Fibroblast of the conjunctiva (primary cell): ENCODE results near the gene GRIP2.

Source experiments
- DNase-seq: peaks from one replicate; pipeline ENCODE4 v3.0.0-alpha.2; 2010; ENCODE audit warnings: low read depth

GRIP2 gene

DNA sequence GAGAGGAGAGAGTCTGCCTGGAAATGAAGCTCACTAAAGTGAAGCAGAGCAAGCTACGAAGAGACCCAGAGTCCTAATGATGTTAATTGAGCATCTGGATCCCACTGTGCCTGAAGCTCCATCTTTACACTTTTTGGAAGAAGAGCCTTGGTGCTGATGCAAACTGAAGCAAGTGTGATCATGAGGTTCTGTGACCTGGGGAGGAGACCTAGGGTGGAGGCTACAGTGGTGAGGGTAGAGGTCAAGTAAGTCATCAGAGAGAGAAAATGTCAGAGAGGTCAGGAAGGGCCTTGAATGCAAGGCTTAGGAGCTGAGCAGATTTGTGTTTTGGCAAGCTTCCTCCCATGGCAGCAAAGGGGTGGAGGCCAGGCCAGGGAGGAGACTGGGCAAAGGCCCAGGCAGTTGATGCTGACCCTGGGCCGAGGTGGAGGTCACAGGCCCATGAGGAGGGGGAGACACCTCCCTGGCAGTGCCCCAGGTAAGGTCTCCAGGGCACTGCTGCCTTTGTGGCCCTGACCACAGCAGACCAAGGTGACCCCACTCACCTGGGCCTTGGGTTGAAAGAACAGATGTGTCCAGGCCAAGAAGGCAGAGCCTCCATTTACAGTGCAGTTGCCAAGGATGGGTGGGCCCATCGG lies 1.6 kb downstream of the GRIP2 start:
- no peak for DNase-seq

DNA sequence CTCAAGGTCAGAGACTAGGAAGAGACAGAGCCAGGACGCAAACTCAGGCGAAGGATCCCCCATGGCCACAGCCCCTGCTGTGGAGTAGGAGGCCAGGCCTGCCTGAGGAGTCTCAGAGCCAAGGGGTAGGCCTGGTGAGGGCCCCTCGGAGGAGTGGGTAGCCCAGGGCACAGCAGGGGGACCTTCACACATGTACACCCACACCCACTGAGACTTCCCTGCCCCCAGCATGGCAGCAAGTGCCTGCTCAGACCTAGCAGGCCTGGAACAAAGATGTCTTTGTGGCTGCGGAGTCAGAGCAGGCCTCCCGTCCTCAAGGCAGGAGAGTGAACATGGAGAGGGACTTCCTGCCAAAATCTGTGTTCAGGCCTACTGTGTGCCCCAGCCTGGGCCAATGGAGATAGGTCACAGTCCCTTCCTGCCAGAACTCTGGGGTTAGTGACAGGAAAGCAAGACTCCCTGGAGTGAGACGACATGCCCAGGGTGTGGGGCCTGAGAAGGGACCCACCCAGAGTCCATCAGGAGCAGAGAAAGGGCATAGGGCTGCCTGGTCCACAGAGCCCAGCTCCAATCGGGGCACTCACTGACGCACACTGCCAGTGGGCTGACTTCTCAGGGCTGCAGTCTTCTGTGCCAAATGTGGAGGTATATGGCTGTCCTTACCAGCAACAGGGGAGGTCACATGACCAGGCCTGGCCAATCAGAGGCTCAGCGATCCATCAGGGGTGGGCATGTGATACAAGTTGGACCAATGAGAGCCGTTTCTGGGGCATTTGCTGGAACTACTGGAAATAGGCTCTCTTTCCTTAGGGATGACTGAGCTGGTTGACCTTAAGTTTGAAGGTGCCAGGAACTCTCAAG lies 2.3 kb downstream of the GRIP2 start:
- no peak for DNase-seq

DNA sequence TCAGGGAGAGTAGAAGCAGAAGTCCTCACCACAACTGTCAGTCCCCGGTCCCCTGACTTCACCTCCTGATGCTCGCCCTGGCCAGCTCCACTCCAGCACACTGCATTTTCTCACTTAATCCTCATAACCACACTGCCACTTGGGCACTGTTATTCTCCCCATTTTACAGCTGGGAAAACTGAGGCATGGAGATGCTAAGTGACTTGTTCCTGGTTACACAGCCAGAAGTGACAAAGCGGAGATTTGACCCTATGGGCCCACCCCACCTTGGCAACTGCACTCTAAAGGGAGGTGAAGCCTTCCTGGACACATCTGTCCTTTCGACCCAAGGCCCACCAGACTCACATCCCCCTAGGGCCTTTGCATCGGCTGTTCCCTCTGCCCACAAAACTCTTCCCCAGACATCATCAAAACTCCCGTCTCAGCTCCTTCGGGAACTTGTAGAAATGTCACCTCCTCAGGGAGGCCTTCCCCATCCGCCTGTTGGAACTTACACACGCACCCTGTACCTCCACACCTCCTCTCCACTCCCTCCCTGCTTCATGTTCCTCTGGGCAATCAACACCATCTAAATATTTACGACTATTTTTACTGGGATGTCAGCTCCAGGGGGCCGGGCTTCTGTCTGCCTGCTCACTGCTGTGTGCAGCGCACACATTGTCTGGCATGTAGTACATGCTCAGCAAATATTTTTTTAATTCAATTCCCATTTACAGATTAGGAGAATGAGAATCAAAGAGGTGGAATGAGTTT lies 3.1 kb downstream of the GRIP2 start:
- no peak for DNase-seq

DNA sequence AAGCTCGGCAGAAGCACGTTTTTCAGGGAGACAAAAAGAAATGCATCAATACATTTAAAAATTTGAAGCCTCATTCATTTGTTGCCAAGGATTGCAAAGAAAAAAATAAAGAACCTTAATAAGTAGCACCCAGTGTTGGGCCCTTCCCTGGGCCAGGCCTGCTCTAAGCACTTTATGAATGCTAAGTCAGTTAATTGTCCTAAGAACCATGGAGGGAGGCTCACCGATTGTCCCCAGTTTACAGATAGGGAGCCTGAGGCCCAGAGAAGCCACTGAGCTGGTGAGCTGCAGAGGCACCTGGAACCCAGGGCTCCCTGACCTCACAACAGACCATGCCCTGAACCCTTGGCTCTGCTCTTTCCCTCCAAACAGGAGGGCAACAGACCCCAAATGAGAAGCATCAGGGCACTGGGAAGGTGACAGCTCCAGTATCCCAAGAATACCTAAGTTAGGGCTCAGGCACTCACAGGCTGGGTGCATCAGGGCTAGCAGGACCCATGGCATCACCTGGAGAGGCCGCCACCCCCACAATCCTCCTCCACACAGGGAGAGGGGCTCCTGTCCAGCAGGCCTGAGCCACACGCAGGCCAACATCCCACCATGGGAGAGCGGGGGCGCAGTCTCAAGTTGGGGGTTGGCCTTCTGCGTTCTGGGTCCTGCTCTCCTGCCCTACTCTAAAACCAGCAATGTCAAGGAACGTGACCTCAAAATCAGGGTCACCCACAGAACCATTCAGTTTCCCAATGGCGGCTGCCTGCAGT lies 3.9 kb downstream of the GRIP2 start:
- no peak for DNase-seq

DNA sequence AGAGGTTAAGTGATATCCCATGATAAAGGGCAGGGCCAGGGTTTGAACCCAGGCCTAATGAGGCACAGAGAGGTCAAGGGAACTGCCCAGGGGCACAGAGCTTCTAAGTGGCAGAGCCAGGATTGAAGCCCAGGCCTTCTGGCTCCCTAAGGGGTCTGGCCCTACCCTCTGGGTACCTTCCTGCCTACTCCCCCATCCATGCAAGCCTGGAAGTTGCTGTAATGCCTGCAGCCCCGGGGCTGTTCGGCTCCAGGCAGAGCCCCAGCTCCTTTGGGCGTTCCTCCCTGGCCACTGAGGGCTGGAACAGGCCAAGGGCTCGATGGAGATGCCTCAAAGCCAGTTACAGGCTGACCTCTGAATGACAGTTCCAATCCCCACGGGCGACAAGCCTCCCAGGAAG lies 4.5 kb downstream of the GRIP2 start:
- no peak for DNase-seq

DNA sequence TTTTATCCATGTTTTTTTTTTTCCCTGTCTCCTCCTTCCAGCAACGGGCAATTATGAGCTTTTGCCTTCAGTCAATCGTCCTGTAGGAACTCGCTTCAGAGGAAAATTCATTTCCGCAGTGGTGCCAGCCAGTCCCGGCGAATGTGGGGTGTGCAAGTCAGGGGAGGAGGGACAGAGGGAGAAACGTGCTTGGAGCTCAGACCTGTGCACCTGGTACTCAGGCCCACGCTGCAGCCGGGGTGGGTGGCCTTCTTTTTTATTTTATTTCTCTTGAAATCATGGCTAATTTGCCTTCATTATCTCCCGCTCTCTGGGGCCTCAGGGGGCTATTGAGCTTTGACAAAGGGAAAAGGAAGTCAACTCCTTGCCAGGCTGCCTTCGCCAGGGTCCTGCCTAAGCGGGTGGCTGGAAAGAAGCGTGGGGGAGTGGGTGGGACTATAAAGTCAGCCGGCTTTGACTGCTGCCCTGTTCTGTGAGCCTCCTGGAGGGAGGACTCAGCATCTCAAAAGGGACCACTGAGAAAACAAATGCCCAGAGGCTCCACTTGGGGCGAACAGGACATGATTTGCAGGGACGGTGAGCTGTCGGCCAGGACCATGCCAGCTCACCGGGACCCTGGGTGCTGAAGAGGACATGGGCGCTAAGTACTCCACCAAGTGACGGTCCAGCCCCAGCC lies 5.5 kb downstream of the GRIP2 start:
- DNase-seq = no peak

DNA sequence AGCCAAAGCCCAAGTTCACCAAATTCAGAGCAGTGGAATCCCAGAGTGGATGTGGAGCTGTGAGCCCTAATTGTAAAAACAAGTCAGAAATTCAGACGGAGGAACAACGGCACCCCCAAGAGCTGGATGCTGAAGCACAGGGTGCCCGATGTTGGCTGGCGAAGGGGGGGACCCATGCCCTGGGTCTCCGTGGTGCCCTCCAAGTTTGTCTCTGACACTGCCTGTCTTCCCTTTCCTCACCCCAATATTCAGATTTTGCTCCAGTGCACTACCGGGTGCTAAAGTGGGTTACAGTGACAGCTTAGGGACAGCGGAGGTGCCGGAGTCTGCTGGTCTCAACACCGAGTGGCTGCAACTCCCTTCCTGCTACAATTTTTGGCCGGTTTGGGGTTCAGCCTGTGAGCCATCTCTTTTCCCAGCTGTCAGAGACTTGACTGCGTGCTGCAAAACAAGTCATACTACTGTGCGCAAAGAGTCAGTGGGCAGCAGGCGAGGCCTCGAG lies 6.6 kb downstream of the GRIP2 start:
- DNase-seq = no peak

DNA sequence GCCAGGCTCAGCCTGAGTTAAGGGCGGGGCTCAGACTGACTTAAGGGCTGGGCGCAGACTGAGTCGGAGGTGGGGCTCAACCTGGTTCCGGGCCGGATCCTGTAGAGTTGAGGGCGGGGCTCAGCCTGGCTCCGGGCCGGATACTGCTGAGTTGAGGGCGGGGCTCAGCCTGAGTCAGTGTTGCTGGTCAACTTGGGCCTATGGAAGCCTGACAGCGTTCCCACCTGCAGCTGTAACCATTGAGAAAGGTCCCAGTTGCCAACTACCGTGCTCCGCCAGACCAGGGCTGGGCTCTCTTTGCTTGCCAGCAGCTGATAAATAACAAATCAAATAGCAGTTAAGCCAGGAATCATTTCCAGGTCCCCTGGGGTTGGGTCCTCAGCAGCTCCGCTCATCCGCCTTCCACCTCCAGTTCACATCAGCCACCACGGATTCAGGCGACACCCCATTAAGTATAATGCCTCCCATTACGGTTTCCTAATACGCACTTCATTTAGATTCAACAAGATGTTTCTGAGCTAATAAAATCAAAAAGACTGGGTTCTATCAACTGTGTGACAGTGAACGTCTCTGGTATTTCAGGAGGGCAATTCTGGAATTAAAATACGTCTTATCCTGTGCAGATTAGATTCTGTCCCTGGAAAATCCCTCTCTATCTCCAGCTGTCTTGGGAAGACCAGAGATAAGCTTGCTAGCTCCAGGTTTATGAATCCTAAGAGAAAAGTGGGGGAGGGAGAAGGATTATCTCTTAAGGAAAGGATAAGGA lies 7.3 kb downstream of the GRIP2 start:
- no peak for DNase-seq

DNA sequence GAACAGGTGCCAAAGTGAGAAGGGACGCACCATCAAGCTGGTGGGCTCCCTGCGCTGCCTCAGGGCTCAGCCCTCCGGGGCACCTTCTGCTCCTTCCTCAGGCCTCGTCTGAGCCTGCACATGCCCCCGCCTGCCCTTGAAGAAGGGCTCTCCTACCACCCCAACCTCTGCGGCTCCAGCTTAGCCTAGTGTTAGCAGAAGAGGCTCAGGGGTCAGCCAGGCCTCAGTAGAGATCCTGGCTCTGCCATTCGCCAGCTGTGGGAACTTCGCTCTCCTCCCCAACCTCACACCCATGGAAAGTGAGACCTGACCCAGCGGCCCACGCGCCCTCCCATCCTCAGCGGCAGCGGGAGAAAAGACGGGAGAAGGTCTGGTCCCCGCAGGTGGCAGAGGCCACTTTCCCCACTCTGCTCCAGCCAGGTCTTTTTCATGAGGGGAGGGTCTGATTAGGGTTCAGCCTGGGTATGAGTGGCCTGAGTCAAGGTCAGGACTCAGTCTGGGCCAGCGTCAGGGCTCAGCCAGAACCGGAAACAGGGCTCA lies 8.2 kb downstream of the GRIP2 start:
- DNase-seq = no peak

DNA sequence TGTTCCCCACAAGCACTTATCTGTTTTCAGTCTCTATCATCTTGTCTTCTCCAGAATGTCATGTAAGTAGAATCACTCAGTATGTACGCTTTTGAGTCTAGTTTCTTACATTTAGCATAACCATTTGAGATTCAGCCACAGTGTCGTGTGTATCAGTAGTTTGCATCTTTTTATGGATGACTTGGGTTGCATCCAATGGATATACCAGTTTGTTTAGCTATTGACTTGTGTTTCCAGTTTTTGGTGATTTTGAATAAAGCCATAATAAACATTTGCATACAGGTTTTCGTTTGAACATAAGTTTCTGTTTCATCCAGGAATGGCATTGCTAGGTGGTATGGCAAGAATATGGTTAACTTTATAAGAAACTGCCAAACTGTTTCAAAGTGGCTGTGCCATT lies 12.1 kb downstream of the GRIP2 start:
- no peak for DNase-seq

DNA sequence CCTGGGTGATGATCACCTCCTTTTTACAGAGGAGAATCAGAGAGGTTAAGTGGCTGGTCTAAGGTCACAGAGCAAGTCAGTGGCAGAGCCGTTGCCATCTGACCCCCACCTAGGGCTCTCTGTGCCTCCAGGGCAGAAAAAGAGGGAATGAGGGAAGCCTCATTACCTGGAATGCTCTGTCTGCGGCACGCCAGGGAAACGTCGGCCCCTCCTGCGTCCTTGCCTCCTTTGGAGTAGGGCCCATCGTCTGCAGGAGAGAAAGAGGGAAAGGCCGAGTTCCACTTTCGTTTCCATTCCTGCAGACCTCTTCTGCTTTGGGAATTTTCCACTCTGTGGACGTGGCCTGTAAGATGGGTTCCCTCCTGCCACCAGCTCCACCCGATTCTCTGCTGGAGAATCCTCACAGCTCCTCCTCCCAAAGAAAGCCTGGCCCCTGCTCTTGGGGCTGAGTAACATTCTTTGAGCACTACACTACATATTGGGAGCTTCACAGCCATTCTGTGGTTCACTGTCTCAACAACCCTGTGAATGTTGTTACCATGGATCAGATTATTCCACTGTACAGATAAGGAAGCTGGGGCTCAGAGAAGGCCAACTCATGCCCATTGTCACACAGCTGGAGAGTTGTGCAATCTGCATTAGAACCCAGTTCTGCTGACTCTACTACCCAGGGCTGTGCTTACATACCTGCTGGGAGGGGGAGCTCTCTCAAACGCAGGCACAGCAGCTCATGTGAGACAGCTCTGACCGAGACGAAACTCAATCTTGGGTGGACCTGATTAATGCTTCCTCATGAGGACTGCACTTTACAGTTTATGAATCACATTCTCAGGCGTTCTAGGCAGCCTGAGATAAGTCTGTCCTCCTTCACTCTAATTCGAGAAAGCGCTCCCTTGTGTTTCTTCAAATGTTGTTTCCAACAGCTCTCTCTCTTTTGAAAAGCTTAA lies 14.2 kb downstream of the GRIP2 start:
- DNase-seq = no peak

DNA sequence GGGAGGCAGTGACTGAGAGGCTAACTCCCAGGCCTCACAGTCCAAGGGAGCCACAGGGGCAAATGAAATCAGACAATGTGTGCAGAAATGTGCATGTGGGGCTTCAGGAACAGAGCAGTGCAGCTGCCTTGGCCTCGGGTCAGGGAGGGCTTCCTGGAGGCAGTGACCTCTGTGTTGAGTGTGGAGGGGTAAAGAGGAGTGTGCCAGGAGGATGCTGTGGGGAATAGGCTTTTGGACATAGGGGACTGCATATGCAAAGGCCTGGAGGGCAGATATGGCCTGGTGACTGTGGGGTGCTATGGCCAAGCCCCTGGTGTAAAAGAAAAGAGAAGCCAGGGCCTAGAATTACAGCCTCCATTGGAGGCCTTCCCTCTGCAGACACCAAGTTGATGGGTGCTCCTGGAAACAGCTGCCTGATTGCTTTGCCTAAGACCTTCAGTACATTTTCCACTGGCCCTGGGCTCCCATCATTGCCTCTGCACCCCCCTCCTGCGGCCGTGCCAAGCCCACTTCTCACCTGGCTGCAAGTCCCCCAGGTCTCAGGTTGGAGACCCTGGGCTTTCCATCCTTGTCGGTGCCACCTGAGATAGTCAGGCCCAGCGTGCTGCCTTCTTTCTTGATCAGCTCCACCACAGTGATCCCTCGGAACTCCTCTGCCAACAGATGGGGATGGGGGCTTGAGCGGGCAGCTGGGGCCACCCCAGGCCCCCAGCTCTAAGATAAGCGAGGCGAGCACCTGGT lies 15.1 kb downstream of the GRIP2 start:
- no peak for DNase-seq

DNA sequence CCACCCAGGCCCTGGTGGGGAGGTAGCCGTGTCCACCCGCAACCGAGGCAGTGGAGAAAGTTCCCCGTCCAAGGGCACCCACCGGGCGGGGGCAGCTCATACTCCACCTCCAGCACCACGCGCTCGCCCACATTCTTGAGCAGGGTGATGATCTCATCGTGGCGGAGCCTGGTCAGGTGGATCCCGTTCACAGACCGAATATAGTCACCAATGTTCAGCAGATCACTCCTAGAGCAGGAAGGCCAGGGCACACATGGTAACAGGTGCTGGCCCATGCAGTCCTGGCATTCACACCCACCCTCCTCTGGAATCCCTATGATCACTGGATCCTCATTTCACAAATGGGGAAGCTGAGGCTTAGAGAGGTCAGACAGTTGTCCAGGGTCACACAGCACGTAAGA lies 15.8 kb downstream of the GRIP2 start:
- no peak for DNase-seq

DNA sequence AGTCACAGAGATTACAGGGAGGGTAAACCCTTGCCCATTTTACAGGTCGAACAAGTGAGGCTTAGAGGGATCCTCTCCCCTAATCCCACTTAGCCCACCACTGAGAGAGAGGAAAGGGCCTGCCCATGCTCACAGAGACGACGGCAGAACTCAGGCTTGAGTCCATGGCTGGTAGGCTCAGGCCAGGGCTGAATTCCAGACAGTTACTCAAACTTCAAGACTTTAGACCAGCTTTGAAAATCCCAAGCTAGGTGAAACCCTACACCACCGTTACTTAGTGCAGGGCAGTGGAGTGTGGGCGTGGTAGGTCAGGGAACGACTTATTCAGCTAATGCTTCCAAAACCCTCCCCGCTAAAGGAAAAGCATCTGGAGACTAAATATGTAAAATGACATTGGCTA lies 16.4 kb downstream of the GRIP2 start:
- peak; percentile 14 for DNase-seq

DNA sequence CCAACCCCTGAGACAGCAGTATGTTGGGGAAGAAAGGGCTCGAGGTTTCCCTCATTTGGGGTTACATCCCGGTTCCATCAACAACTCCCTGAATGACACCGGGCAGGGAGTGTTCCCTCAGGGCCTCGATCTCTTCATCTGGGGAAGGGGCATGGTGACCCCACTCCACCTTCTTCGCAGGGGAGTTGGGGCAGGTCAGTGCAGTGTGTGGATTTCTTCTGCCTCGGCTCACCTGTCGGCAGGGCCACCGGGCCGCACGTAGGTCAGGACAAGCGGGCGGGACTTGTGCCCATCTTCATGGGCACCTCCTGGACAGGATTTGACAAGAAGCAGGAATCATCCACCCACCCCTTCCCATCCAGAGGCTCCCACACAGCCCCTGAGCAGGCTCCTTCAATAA lies 17.4 kb downstream of the GRIP2 start:
- no peak for DNase-seq

DNA sequence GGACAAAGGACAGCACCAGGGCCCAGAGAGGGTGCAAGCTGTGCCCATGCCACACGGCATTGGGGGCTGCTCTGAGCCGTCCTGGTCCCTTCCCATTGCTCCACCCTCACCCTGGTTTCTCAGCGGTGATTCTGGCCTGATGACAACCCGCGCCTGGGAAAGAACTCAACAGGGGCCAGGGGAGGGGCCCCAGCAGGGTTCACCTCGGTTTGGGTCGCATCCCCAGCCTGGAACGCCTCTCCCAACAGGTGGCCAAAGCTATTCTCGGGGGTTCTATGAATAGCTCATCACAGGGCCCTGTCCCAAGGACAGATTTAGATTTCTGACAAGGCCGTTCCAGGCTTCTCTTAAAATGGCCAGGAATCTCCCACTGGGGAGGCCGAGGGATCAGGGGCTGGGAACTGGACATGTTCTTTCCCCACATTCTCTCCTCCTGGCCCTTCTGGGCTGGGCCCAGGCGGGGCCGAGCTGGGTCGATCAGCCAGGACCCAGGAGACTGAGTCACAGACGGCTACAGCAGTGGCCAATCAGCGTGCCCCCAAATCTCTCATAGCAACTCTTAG lies 17.9 kb downstream of the GRIP2 start:
- no peak for DNase-seq

DNA sequence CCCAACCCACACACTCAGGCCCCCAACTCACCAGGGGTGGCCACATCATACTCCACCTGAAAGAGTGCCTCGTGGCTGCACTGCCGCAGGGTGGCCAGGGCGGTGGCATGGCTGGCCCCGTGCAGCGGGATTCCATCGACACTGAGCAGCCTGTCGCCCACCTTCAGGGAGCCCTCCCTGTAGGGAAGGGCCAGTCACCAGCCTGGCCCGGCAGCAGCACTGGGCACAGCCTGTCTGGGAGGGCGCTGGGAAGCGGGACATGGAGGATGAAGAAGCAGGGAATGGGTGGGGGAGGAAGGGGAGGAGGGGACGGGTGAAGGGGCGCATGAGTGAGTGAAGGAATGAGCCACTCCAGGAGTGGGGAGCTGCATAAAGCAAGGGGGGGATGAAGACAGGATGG lies 18.5 kb downstream of the GRIP2 start:
- DNase-seq = no peak

DNA sequence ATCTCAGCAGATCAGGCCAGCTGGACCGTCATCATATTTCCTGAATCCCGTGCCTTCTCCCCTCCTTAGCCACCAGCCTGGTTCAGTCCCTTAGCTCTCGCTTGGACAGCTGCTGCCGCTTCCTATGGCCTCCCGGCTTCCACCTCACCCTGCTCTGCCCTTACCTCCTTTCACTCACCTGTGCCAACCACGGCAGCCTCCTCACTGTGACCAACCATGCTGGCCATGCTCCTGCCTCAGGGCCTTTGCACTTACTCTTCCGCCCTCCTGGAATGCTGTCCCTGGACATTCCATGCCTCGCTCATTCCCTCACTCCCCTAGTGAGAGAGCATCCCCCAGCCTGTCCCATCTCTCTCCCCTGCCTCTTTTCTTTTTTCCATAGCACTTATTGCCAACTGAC lies 19.2 kb downstream of the GRIP2 start:
- DNase-seq = no peak
